ENCODE results near the gene PAFAH1B1. TPM values are rescaled to one million over a fixed set of nuclear protein-coding genes. Genes with fewer than 3 reads are reported as not detected.

PAFAH1B1 gene
- total RNA-seq, 1 experiment from 2014 or later: 49.1 TPM

- Histone ChIP-seq H3F3A (ENCODE audit: low read length, unreplicated experiment) (no peaks in the 10 kb centered on the region), H3K79me2 (ENCODE audit: low read length) (no peaks in the 10 kb centered on the region), H4K20me1 (ENCODE audit: low read length) (no peaks in the 10 kb centered on the region), H3K36me3 (ENCODE audit: low read depth, low read length) (no peaks in the 10 kb centered on the region), H3K9me3 (ENCODE audit: low read length) (no peaks in the 10 kb centered on the region), H3K4me3 (ENCODE audit: low read length) (no peak overlapping the region), H3K27ac (ENCODE audit: low read length) (no peak overlapping the region), H3K9ac (ENCODE audit: low read length) (no peak overlapping the region), H3K4me2 (ENCODE audit: low read length) (no peak overlapping the region), H3K4me1 (ENCODE audit: insufficient read depth, low read length) (no peaks in the 10 kb centered on the region), H3K9me2 (replicated peaks; ENCODE audit: low read length) (no peaks in the 10 kb centered on the region), H3K27me3 (ENCODE audit: low read length) (no peaks in the 10 kb centered on the region), H2AFZ (ENCODE audit: low read length) (no peak overlapping the region)
- ATAC-seq (no peak), DNase-seq (no peak)
- TF ChIP-seq, protein P1, sequence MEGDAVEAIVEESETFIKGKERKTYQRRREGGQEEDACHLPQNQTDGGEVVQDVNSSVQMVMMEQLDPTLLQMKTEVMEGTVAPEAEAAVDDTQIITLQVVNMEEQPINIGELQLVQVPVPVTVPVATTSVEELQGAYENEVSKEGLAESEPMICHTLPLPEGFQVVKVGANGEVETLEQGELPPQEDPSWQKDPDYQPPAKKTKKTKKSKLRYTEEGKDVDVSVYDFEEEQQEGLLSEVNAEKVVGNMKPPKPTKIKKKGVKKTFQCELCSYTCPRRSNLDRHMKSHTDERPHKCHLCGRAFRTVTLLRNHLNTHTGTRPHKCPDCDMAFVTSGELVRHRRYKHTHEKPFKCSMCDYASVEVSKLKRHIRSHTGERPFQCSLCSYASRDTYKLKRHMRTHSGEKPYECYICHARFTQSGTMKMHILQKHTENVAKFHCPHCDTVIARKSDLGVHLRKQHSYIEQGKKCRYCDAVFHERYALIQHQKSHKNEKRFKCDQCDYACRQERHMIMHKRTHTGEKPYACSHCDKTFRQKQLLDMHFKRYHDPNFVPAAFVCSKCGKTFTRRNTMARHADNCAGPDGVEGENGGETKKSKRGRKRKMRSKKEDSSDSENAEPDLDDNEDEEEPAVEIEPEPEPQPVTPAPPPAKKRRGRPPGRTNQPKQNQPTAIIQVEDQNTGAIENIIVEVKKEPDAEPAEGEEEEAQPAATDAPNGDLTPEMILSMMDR (conservative IDR thresholded peaks at IDR 0.05; ENCODE audit: low read depth, low read length): no peak
- TF ChIP-seq EZH2phosphoT487 (IDR thresholded peaks at IDR 0.05; ENCODE audit: borderline replicate concordance, low read length) (no peak), EZH2 (IDR thresholded peaks at IDR 0.05; ENCODE audit: low read length, unreplicated experiment) (no peak)
- ChIA-PET POLR2A (ENCODE audit: unreplicated experiment) (no interaction called here), CTCF (no interaction called here)
- no TSS peak for BruUV-seq (replicated peaks)
- intact Hi-C loops (cut with micrococcal nuclease): no loop called here
Observed at GRCh38 chr17:2718150-2718938, 124.9 kb downstream of the PAFAH1B1 start.

DNA sequence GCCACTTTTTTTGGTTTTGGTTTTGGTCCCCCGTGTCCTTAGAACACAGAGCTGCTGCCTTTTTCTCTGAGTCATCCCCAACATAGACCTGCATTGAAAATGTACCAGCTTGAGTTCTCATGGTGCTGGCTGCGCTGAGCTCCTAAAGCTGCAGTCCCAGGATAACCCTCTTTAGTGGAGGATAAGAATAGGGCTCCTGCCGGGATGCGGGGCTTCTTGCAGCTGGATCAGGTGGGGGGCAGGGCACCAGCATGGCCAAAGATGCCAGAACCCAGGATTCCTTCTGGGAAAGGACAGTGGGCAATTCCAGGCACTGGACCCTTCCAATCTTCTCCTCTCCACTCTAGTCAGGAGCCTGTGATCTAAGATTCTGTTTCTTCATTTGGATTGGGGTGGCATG lies 126.4 kb downstream of the PAFAH1B1 start:
- Histone ChIP-seq H3K9ac (ENCODE audit: low read length) (no peak overlapping the region), H3K4me2 (ENCODE audit: low read length) (no peak overlapping the region), H2AFZ (ENCODE audit: low read length) (no peak overlapping the region), H3K9me3 (ENCODE audit: low read length) (no peaks in the 10 kb centered on the region), H3K36me3 (ENCODE audit: low read depth, low read length) (no peaks in the 10 kb centered on the region), H3K4me3 (ENCODE audit: low read length) (no peak overlapping the region), H3K9me2 (replicated peaks; ENCODE audit: low read length) (no peaks in the 10 kb centered on the region), H3F3A (ENCODE audit: low read length, unreplicated experiment) (no peaks in the 10 kb centered on the region), H3K27me3 (ENCODE audit: low read length) (no peaks in the 10 kb centered on the region), H4K20me1 (ENCODE audit: low read length) (no peaks in the 10 kb centered on the region), H3K27ac (ENCODE audit: low read length) (no peak overlapping the region), H3K4me1 (ENCODE audit: insufficient read depth, low read length) (no peaks in the 10 kb centered on the region), H3K79me2 (ENCODE audit: low read length) (no peaks in the 10 kb centered on the region)
- no peak for ATAC-seq
- POLR2A ChIA-PET (ENCODE audit: unreplicated experiment): no interaction called here
- no peak for DNase-seq
- CTCF ChIA-PET: no interaction called here
- BruUV-seq (replicated peaks): no TSS peak
- intact Hi-C loops (cut with micrococcal nuclease): no loop called here
- TF ChIP-seq EZH2 (IDR thresholded peaks at IDR 0.05; ENCODE audit: low read length, unreplicated experiment) (no peak), EZH2phosphoT487 (IDR thresholded peaks at IDR 0.05; ENCODE audit: borderline replicate concordance, low read length) (no peak)
- TF ChIP-seq, protein P1 (conservative IDR thresholded peaks at IDR 0.05; ENCODE audit: low read depth, low read length): no peak

DNA sequence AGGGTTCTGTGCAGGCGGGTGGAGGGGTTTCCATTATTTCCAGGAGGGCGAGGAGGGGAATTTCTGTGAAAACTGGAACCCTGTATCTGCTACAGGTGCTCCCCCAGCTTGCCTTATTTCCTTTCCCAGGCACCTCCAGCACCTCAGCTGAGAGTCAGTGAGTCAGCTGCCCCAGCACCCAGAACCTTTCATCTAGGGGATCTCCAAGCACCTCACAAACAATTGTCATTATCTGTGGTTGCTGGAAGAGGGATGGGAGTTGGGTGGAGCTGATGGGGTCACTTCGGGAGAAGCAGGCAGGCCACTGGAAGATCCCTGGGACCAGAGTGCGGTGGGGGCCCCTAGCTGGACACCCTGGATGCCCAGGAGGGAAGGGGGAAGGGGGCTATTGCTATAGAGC lies 128.1 kb downstream of the PAFAH1B1 start:
- no peak overlapping the region for H2AFZ ChIP-seq (ENCODE audit: low read length)
- 0 out of 2 replicates have a peak, but pooled peaks cover 4% of the 10 kb centered on the region for H3K79me2 ChIP-seq (ENCODE audit: low read length)
- TF ChIP-seq EZH2phosphoT487 (IDR thresholded peaks at IDR 0.05; ENCODE audit: borderline replicate concordance, low read length) (no peak), EZH2 (IDR thresholded peaks at IDR 0.05; ENCODE audit: low read length, unreplicated experiment) (no peak)
- TF ChIP-seq, protein P1 (conservative IDR thresholded peaks at IDR 0.05; ENCODE audit: low read depth, low read length): no peak
- intact Hi-C loops (cut with micrococcal nuclease): no loop called here
- no TSS peak for BruUV-seq (replicated peaks)
- no peaks in the 10 kb centered on the region for H3F3A ChIP-seq (ENCODE audit: low read length, unreplicated experiment)
- no peaks in the 10 kb centered on the region for H3K4me1 ChIP-seq (ENCODE audit: insufficient read depth, low read length)
- H3K4me2 ChIP-seq (ENCODE audit: low read length): no peak overlapping the region
- no peaks in the 10 kb centered on the region for H4K20me1 ChIP-seq (ENCODE audit: low read length)
- H3K9ac ChIP-seq (ENCODE audit: low read length): no peak overlapping the region
- H3K9me2 ChIP-seq (replicated peaks; ENCODE audit: low read length): no peaks in the 10 kb centered on the region
- ChIA-PET POLR2A (ENCODE audit: unreplicated experiment) (no interaction called here), CTCF (no interaction called here)
- H3K27me3 ChIP-seq (ENCODE audit: low read length): no peaks in the 10 kb centered on the region
- no peak for DNase-seq
- no peaks in the 10 kb centered on the region for H3K36me3 ChIP-seq (ENCODE audit: low read depth, low read length)
- no peak overlapping the region for H3K4me3 ChIP-seq (ENCODE audit: low read length)
- H3K27ac ChIP-seq (ENCODE audit: low read length): no peak overlapping the region
- H3K9me3 ChIP-seq (ENCODE audit: low read length): no peaks in the 10 kb centered on the region
- ATAC-seq: no peak

All from PC-3 (cell line).